ENCODE measurements around the gene PARD3B. TPM values are rescaled to one million over a fixed set of nuclear protein-coding genes. Genes with fewer than 3 reads are reported as not detected.

Gene PARD3B
- total RNA-seq, 1 experiment from 2014 or later: 3.6 TPM

GRCh38 chr2:204946892-204947291 lies 401.6 kb downstream of the PARD3B start:
- DNase-seq (ENCODE audit: low read depth, low spot score) (no peak), ATAC-seq (no peak)
- Histone ChIP-seq H3K9me3 (ENCODE audit: control insufficient read depth, insufficient read depth, low read depth, low read length) (peaks cover 8% of the 10 kb centered on the region; the same call in 1 of the 2 replicates), H3K4me1 (ENCODE audit: control insufficient read depth, insufficient read depth, low read length) (no peaks in the 10 kb centered on the region), H3K36me3 (ENCODE audit: control insufficient read depth, insufficient read depth, low read length) (no peaks in the 10 kb centered on the region), H3K27me3 (ENCODE audit: control insufficient read depth, insufficient read depth, low read length) (no peaks in the 10 kb centered on the region), H3K27ac (ENCODE audit: low read length) (no peak overlapping the region), H3K4me3 (ENCODE audit: low read depth in 2 of 2, low read length in 2 of 2) (no peak overlapping the region)
- TF ChIP-seq TCF7L2 (IDR thresholded peaks at IDR 0.05; ENCODE audit: low read depth, low read length) (no peak), CTCF (IDR thresholded peaks at IDR 0.05) (no peak), REST (IDR thresholded peaks at IDR 0.05; ENCODE audit: insufficient read depth in 1 of 2, low read depth in 2 of 2, low read length in 1 of 2) (no peak), SIN3A (IDR thresholded peaks at IDR 0.05; ENCODE audit: borderline replicate concordance, insufficient read depth, low read depth, low read length) (no peak), POLR2AphosphoS5 (IDR thresholded peaks at IDR 0.05; ENCODE audit: low read depth, low read length) (no peak)
- intact Hi-C loops (cut with micrococcal nuclease; ENCODE audit: unreplicated experiment): no loop called here
- CTCF ChIA-PET: interaction anchor here (0.6 kb wide), 1 partner anchor 456 kb away, joined by 3 read pairs; no protein-coding TSS in a partner anchor
- no TSS peak for BruUV-seq (replicated peaks)
- in situ Hi-C loops (cut with HindIII; ENCODE audit: low pct_unique_long_range_greater_than_20kb, low sequenced_read_pairs): no loop called here
- POLR2A ChIA-PET: no interaction called here

GRCh38 chr2:204947405-204947804 lies 402.1 kb downstream of the PARD3B start:
- ATAC-seq: no peak
- in situ Hi-C loops (cut with HindIII; ENCODE audit: low pct_unique_long_range_greater_than_20kb, low sequenced_read_pairs) (no loop called here), intact Hi-C loops (cut with micrococcal nuclease; ENCODE audit: unreplicated experiment) (no loop called here)
- Histone ChIP-seq H3K36me3 (ENCODE audit: control insufficient read depth, insufficient read depth, low read length) (no peaks in the 10 kb centered on the region), H3K27me3 (ENCODE audit: control insufficient read depth, insufficient read depth, low read length) (no peaks in the 10 kb centered on the region), H3K4me1 (ENCODE audit: control insufficient read depth, insufficient read depth, low read length) (no peaks in the 10 kb centered on the region), H3K9me3 (ENCODE audit: control insufficient read depth, insufficient read depth, low read depth, low read length) (peaks cover 8% of the 10 kb centered on the region; the same call in 1 of the 2 replicates), H3K27ac (ENCODE audit: low read length) (no peak overlapping the region), H3K4me3 (ENCODE audit: low read depth in 2 of 2, low read length in 2 of 2) (no peak overlapping the region)
- CTCF ChIA-PET: no interaction called here
- TF ChIP-seq TCF7L2 (IDR thresholded peaks at IDR 0.05; ENCODE audit: low read depth, low read length) (no peak), POLR2AphosphoS5 (IDR thresholded peaks at IDR 0.05; ENCODE audit: low read depth, low read length) (no peak), CTCF (IDR thresholded peaks at IDR 0.05) (no peak), SIN3A (IDR thresholded peaks at IDR 0.05; ENCODE audit: borderline replicate concordance, insufficient read depth, low read depth, low read length) (no peak), REST (IDR thresholded peaks at IDR 0.05; ENCODE audit: insufficient read depth in 1 of 2, low read depth in 2 of 2, low read length in 1 of 2) (no peak)
- no peak for DNase-seq (ENCODE audit: low read depth, low spot score)
- BruUV-seq (replicated peaks): no TSS peak
- POLR2A ChIA-PET: no interaction called here

Data from Panc1 (cell line).